Body of pancreas (tissue), 4 donors: ENCODE results near the gene LRP1-AS. TPM values are rescaled to one million over a fixed set of nuclear protein-coding genes. Genes with fewer than 3 reads are reported as not detected.

Source experiments
- ATAC-seq: fragments of 150-250 bp; one replicate; pipeline ENCODE4 v1.9.1; 2016
- DNase-seq, 4 donors: peaks; one replicate each; pipeline ENCODE4 v3.0.0-alpha.2; 2019
- H3K27ac ChIP-seq, 4 donors: fragments of 200-600 bp; sonication (generic); 1 replicate in 3 of 4; 2 replicates in 1 of 4; pipeline versions ENCODE4 v1.5.1 to v1.6.1; 2016 to 2019; ENCODE audit warnings: mild to moderate bottlenecking in 1 of 4, mixed read lengths in 1 of 4, moderate library complexity in 1 of 4
- H3K27me3 ChIP-seq, 2 donors: fragments of 200-600 bp; sonication (generic); one replicate each; pipeline ENCODE4 v1.6.0; 2016; ENCODE audit warnings: mild to moderate bottlenecking in 1 of 2
- H3K36me3 ChIP-seq, 2 donors: fragments of 200-600 bp; sonication (generic); replicated peaks in 1 of 2; 2 replicates each; pipeline ENCODE4 v1.5.1; 2016; ENCODE audit warnings: low read depth in 2 of 2; ENCODE audit not compliant: insufficient read depth in 1 of 2
- H3K4me1 ChIP-seq: fragments of 200-600 bp; sonication (generic); one replicate; pipeline ENCODE4 v1.6.0; 2016
- H3K4me3 ChIP-seq, 2 donors: fragments of 200-600 bp; sonication (generic); 1 replicate in 1 of 2; 2 replicates in 1 of 2; pipeline ENCODE4 v1.5.1; 2016 to 2019
- H3K9me3 ChIP-seq, 3 donors: fragments of 200-600 bp; sonication (generic); 1 replicate in 2 of 3; 2 replicates in 1 of 3; pipeline ENCODE4 v1.5.1; 2016
- CTCF ChIP-seq, 7 experiments: fragments of 450-650 bp in 4 of 7; fragments of 200-600 bp in 3 of 7; sonication (generic) in 3 of 7; IDR thresholded peaks; one replicate each; pipeline ENCODE4 v1.5.1; 2016 to 2019; ENCODE audit warnings: antibody characterized with exemption in 7 of 7
- POLR2A ChIP-seq, 3 donors: fragments of 450-650 bp; IDR thresholded peaks; one replicate each; pipeline ENCODE4 v1.6.1; 2016; ENCODE audit warnings: antibody characterized with exemption in 3 of 3, mild to moderate bottlenecking in 2 of 3
- WGBS, 2 donors: methylation state at CpG; one replicate each; pipeline ENCODE4 v1.1.5; 2017; 5-methylcytosine and 5-hydroxymethylcytosine counted together
- intact Hi-C: fragments of 100-400 bp; cut with DNase I; formaldehyde crosslinking; loops from one replicate; pipeline ENCODE4 v1.15.1; 2023
- total RNA-seq, 2 donors: library from RNA; depleted of rRNA; stranded (reverse); fragments of >200 nt; gene quantifications; one replicate each; pipeline ENCODE4 v1.1.0, GENCODE V29; 2016

LRP1-AS gene
- total RNA-seq, 2 donors from 2014 or later = not detected

GRCh38 chr12:57195186-57195585 is 47.8 kb upstream of the LRP1-AS start:
- 82 to 86% methylated on average over 11 to 19 of the region's 19 CpGs for WGBS, 2 donors
- no peaks in the 10 kb centered on the region for H3K9me3 ChIP-seq
- DNase-seq = no peak
- no peaks in the 10 kb centered on the region for H3K27me3 ChIP-seq
- H3K4me1 ChIP-seq = no peaks in the 10 kb centered on the region
- ATAC-seq = no peak
- TF ChIP-seq POLR2A (IDR thresholded peaks at IDR 0.05) (no peak), CTCF (IDR thresholded peaks at IDR 0.05) (no peak)
- no peak overlapping the region for H3K27ac ChIP-seq
- intact Hi-C loops = no loop called here
- H3K4me3 ChIP-seq = no peak overlapping the region
- H3K36me3 ChIP-seq = peaks cover 0 to 2% of the 10 kb centered on the region in 2 donors

GRCh38 chr12:57194253-57194652 is 46.8 kb upstream of the LRP1-AS start:
- TF ChIP-seq POLR2A (IDR thresholded peaks at IDR 0.05) (no peak), CTCF (IDR thresholded peaks at IDR 0.05) (no peak)
- peaks cover 0 to 2% of the 10 kb centered on the region in 2 donors for H3K36me3 ChIP-seq
- intact Hi-C loops = loop anchor here (5.0 kb wide), 1 partner anchor 127 kb away; no protein-coding TSS in a partner anchor
- H3K27ac ChIP-seq = no peak overlapping the region
- H3K27me3 ChIP-seq = no peaks in the 10 kb centered on the region
- DNase-seq = no peak
- H3K4me1 ChIP-seq = no peaks in the 10 kb centered on the region
- no peaks in the 10 kb centered on the region for H3K9me3 ChIP-seq
- H3K4me3 ChIP-seq = no peak overlapping the region
- no peak for ATAC-seq
- 88 to 90% methylated on average over 5 to 7 of the region's 18 CpGs for WGBS, 2 donors

GRCh38 chr12:57193706-57194245 is 46.4 kb upstream of the LRP1-AS start:
- no peak for ATAC-seq
- WGBS, 2 donors = 87 to 91% methylated on average over 16 to 19 of the region's 19 CpGs
- no peaks in the 10 kb centered on the region for H3K27me3 ChIP-seq
- intact Hi-C loops = loop anchor here (5.0 kb wide), 1 partner anchor 126 kb away; no protein-coding TSS in a partner anchor
- H3K4me1 ChIP-seq = no peaks in the 10 kb centered on the region
- H3K4me3 ChIP-seq = no peak overlapping the region
- no peak for DNase-seq
- no peaks in the 10 kb centered on the region for H3K9me3 ChIP-seq
- TF ChIP-seq POLR2A (IDR thresholded peaks at IDR 0.05) (no peak), CTCF (IDR thresholded peaks at IDR 0.05) (no peak)
- peaks cover 0 to 2% of the 10 kb centered on the region in 2 donors for H3K36me3 ChIP-seq
- no peak overlapping the region for H3K27ac ChIP-seq

- DNase-seq (no peak), ATAC-seq (no peak)
- WGBS, 2 donors = 91 to 92% methylated on average over 7 to 15 of the region's 16 CpGs
- no peaks in the 10 kb centered on the region for H3K9me3 ChIP-seq
- peaks cover 0 to 2% of the 10 kb centered on the region in 2 donors for H3K36me3 ChIP-seq
- no peak overlapping the region for H3K27ac ChIP-seq
- H3K27me3 ChIP-seq = no peaks in the 10 kb centered on the region
- intact Hi-C loops = loop anchor here (5.0 kb wide), 1 partner anchor 126 kb away; no protein-coding TSS in a partner anchor
- no peaks in the 10 kb centered on the region for H3K4me1 ChIP-seq
- H3K4me3 ChIP-seq = no peak overlapping the region
- TF ChIP-seq POLR2A (IDR thresholded peaks at IDR 0.05) (no peak), CTCF (IDR thresholded peaks at IDR 0.05) (no peak)
Observed at GRCh38 chr12:57192920-57193319, 45.5 kb upstream of the LRP1-AS start.

- H3K4me3 ChIP-seq = no peak overlapping the region
- no peaks in the 10 kb centered on the region for H3K9me3 ChIP-seq
- no peaks in the 10 kb centered on the region for H3K27me3 ChIP-seq
- no peak for DNase-seq
- no peak overlapping the region for H3K27ac ChIP-seq
- no peak for ATAC-seq
- no peaks in the 10 kb centered on the region for H3K4me1 ChIP-seq
- WGBS, 2 donors = 93 to 97% methylated on average over 5 to 11 of the region's 11 CpGs
- intact Hi-C loops = loop anchor here (5.0 kb wide), 1 partner anchor 124 kb away; no protein-coding TSS in a partner anchor
- no peak for TF ChIP-seq CTCF (IDR thresholded peaks at IDR 0.05)
- no peaks in the 10 kb centered on the region for H3K36me3 ChIP-seq
Observed at GRCh38 chr12:57191410-57191809, 44.0 kb upstream of the LRP1-AS start.
